ENCODE data around the gene DGAT2. TPM values are rescaled to one million over a fixed set of nuclear protein-coding genes. Genes with fewer than 3 reads are reported as not detected.

Gene DGAT2
- total RNA-seq, 1 donor from 2014 or later: 79.3 TPM

DNA sequence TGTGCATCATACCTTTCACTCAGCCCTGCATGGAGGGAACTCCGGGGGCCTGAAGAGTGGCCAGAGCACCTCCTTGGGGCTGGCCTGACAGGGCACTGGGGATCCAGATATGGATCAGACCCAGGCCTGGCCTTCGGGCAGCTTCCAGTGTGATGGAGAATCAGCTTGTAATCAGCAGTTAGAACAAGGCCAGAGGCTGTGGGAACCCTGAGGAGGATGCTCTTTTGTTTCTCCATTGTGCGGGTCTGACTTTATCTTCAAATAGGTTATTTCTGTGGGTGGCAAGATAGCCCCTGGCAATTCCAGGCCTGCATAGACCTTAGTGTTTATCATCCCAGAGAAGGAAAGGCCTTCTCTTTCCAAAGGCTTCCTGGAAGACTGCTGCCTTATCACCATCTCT is 12.3 kb downstream of the DGAT2 start:
- no peak for DNase-seq

DNA sequence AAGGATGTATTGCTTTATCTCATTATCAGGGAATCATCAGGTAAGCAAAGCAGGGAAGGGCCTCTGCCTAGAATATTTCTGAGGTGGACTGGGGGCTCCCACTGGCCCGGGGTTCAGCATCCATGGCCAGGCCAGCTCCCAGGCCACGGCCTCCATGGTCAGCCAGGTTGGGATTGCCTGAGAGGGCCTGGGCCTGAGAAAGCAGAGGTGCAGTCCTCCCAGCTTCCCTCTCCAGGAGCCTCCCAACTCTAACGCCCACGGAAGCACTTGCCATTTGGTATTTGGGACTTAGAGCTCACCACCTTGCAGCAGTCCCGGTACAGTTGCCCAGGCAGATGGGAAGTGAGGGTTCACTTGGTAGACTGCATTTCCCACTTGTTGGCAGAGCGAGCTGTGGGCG is 12.7 kb downstream of the DGAT2 start:
- DNase-seq: no peak

DNA sequence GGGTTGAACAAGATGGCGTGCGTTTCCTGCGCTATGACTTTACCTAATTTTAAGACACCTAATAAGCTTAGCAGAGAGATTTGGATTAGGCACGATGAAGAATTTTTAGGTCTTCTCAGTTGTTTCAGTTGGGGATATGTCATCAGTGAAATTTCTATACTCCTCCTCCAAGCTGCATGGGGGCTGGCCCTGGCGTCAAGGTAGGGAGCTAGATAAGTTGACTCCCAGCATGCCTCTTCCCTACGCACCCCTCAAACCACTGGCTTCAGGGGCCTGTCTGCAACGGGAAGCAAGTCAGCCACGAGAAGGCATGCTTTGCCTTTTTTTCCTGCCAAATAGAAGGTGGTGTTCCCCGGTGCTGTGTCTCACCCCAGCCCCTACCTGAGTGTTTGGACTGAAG is 13.3 kb downstream of the DGAT2 start:
- no peak for DNase-seq

- DNase-seq: no peak
Observed at GRCh38 chr11:75782540-75783263, 14.1 kb downstream of the DGAT2 start.

DNA sequence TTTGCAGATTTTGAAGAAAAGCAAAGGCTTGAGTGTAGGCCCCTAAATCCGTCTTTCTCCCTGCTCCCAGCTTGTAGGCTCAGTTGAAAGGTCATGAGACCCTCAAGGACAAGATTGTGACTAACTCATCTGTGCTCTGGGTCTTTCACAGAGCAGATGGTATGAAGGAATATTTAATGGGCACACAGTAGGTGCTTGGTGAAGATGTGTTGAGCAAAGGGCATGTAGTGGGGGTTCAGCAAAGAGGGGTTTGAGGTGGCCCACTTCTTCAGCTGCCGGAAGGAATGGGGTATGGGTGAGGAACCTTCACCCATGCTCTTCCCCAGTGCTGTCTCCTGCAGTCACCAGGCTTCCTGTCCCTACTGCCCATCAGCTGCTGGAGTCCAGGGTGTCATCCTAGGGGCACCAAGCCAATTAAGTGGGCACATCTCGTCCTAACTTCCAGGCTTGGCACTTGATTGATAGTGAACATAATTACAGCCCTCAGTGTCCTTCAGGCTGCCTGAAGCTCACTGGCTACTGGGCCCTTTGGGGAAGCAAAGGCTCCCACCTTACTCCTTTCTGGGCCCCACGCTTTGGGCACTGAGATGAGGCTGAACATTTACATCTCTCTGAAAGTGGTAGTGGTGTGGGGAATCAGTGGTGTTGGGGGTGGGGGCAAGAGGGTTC is 15.0 kb downstream of the DGAT2 start:
- DNase-seq: no peak

GRCh38 chr11:75784085-75784478 is 15.5 kb downstream of the DGAT2 start:
- DNase-seq: no peak

GRCh38 chr11:75784506-75784905 is 15.9 kb downstream of the DGAT2 start:
- no peak for DNase-seq

GRCh38 chr11:75785187-75785586 is 16.6 kb downstream of the DGAT2 start:
- DNase-seq: no peak

- no peak for DNase-seq
Observed at GRCh38 chr11:75786101-75786736, 17.6 kb downstream of the DGAT2 start.

- DNase-seq: no peak
Observed at GRCh38 chr11:75789521-75789920, 20.9 kb downstream of the DGAT2 start.

GRCh38 chr11:75790986-75791385 is 22.4 kb downstream of the DGAT2 start:
- DNase-seq: no peak

DNA sequence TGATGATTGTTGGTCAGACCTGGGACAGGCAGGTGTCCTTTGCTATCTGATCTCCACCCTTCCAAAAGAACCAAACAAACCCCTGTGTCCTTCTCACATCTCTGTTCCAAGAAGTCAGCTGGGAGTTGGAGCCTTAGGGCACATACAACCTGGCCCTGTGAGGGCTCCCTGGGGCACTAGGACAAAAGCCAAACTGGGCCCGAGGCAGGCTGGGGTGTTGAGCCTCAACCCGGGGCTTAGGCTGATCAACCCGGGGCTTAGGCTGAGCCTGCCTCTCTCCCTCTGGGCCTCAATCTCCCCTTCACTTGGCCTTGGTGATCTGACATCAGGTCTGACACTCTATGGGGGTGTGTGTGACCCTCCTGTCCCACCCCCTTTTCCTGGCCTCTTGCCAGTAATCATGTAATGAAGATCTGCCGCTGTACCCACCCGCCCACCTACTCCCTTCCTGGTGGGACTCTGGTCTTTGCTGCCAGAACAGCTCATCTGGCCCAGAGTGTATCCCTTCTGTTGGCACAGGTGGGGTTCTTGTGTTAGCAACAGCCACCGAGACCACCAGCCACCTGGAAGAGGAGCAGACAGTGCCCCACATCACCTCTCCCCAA is 23.7 kb downstream of the DGAT2 start:
- DNase-seq: no peak

- DNase-seq: no peak
Observed at GRCh38 chr11:75792997-75793800, 24.6 kb downstream of the DGAT2 start.

DNA sequence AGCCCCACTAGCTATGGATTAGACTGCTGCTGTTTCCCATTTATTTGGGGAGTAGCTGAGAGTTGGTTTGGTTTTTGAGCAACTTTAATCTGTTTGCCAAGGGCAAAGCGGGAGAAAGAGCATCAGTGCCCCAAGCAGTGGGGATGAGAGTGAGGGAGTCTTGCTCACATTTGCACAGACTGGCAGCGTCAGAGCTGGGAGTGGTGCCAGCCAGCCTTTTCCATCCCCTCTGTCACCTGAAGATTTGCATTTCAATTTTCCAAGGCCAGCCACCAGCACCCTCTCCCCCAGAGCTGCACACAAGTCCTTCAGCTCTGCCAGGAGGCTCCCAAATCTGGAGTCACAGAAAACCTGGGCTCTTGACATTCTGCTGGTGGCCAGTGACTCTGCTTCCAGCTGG is 25.4 kb downstream of the DGAT2 start:
- no peak for DNase-seq

GRCh38 chr11:75795276-75796090 is 26.9 kb downstream of the DGAT2 start:
- no peak for DNase-seq

- DNase-seq: no peak
Observed at GRCh38 chr11:75796091-75796435, 27.5 kb downstream of the DGAT2 start.

DNA sequence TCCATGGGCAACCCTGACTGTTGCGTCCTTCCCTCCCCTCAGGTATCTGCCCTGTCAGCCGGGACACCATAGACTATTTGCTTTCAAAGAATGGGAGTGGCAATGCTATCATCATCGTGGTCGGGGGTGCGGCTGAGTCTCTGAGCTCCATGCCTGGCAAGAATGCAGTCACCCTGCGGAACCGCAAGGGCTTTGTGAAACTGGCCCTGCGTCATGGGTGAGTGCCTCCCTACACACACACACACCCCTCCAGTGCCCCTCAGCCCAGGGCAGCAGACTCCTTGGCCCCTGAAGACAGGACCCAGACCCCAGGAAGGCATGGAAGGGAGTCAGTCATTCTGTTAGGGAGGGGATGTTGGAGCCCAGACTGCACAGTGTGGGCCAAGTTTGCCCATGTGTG is 28.5 kb downstream of the DGAT2 start:
- no peak for DNase-seq

DNA sequence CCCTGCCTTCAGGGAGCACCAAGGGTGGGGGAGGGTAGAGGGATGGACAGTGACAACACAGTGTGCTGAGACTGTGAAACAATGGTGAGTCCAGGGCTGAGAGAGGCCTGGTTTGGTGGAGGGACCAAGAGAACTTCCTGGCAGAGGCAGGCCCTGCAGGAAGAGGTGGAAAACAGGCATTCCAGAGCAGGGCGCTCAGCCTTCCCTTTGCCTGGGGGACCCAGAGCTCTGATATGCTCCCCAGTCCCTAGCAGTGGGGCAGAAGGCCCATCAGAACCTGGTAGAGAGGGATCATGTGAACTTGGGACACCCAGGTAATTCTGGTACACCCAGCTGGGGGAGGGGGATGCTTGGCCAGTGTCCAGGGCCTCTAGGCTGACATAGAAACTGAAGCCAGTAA is 29.2 kb downstream of the DGAT2 start:
- DNase-seq: no peak

GRCh38 chr11:75800136-75800675 is 31.6 kb downstream of the DGAT2 start:
- no peak for DNase-seq

- no peak for DNase-seq
Observed at GRCh38 chr11:75800728-75801361, 32.3 kb downstream of the DGAT2 start.
